Measurements from ENCODE around the gene CARD11.

CARD11 gene

GRCh38 chr7:2918406-2918805 lies 125.3 kb downstream of the CARD11 start:
- Histone ChIP-seq H3K4me3 (ENCODE audit: low read depth in 1 of 2, low read length in 1 of 2) (no peak overlapping the region), H3K36me3 (no peaks in the 10 kb centered on the region), H3K9me3 (no peaks in the 10 kb centered on the region), H3K4me1 (ENCODE audit: control insufficient read depth in 1 of 2, insufficient read depth in 1 of 2, low read depth in 1 of 2, low read length in 1 of 2) (no peaks in the 10 kb centered on the region), H3K27me3 (no peaks in the 10 kb centered on the region), H3K27ac (no peak overlapping the region)
- no peak for TF ChIP-seq CTCF (IDR thresholded peaks at IDR 0.05)

DNA sequence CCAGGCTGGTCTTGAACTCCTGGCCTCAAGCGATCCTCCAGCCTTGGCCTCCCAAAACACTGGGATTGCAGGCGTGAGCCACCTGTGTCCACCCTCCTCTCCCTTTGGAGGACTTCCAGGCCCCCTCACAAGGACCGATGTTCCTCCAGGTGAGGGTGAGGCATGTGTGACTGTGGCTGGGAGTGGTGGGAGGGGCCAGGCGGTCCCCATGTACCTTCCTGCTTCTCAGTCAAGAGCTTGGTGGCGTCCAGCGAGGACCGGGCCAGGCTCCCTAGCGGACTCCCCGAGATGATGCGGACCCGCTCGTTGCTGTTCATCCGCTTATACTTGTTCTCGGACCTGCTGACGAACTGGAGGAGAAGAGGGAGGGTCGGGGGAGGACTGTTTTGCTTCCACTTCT lies 128.6 kb downstream of the CARD11 start:
- Histone ChIP-seq H3K27ac (no peak overlapping the region), H3K4me1 (ENCODE audit: control insufficient read depth in 1 of 2, insufficient read depth in 1 of 2, low read depth in 1 of 2, low read length in 1 of 2) (no peaks in the 10 kb centered on the region), H3K9me3 (no peaks in the 10 kb centered on the region), H3K36me3 (no peaks in the 10 kb centered on the region), H3K27me3 (no peaks in the 10 kb centered on the region), H3K4me3 (ENCODE audit: low read depth in 1 of 2, low read length in 1 of 2) (no peak overlapping the region)
- TF ChIP-seq CTCF (IDR thresholded peaks at IDR 0.05): no peak

- Histone ChIP-seq H3K27me3 (no peaks in the 10 kb centered on the region), H3K36me3 (no peaks in the 10 kb centered on the region), H3K9me3 (no peaks in the 10 kb centered on the region), H3K27ac (no peak overlapping the region), H3K4me3 (ENCODE audit: low read depth in 1 of 2, low read length in 1 of 2) (no peak overlapping the region), H3K4me1 (ENCODE audit: control insufficient read depth in 1 of 2, insufficient read depth in 1 of 2, low read depth in 1 of 2, low read length in 1 of 2) (no peaks in the 10 kb centered on the region)
- no peak for TF ChIP-seq CTCF (IDR thresholded peaks at IDR 0.05)
These were observed 129.8 kb downstream of the CARD11 start for GRCh38 chr7:2913760-2914387.

DNA sequence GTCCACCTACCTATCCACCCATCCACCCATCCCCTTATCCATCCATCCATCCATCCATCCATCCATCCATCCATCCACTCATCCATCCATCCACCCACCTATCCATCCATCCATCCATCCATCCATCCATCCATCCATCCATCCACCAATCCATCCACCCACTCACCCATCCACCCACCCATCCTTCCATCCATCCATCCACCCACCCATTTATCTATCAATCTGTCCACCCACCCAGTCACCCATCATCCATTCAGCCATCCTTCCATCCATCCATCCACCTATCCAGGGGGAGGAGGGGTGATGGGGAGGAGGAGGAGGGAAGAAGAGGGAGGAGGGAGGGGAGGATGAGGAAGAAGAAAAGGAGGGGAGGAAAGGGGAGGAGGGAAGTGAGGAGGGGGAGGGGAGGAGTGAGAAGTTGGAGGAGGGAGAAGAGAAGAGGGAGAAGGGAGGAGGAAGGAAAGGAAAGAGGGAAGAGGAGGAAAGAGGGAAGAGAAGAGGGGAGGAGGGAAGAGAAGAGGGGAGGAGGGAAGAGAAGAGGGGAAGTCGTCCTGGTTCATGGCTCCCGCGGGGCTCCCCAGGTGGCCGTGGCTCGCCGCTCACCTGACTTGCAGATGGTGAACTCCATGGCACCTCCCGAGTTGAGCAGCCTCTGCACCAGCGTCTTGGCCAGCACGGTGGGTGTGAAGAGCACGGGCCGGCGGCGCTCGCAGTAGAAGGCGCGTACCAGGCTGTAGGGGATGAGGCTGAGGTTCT lies 130.8 kb downstream of the CARD11 start:
- TF ChIP-seq CTCF (IDR thresholded peaks at IDR 0.05): no peak
- no peaks in the 10 kb centered on the region for H3K4me1 ChIP-seq (ENCODE audit: control insufficient read depth in 1 of 2, insufficient read depth in 1 of 2, low read depth in 1 of 2, low read length in 1 of 2)
- no peak overlapping the region for H3K4me3 ChIP-seq (ENCODE audit: low read depth in 1 of 2, low read length in 1 of 2)
- H3K27me3 ChIP-seq: no peaks in the 10 kb centered on the region
- no peak overlapping the region for H3K27ac ChIP-seq
- no peaks in the 10 kb centered on the region for H3K36me3 ChIP-seq
- H3K9me3 ChIP-seq: no peaks in the 10 kb centered on the region

- H3K27ac ChIP-seq: no peak overlapping the region
- no peaks in the 10 kb centered on the region for H3K27me3 ChIP-seq
- no peaks in the 10 kb centered on the region for H3K4me1 ChIP-seq (ENCODE audit: control insufficient read depth in 1 of 2, insufficient read depth in 1 of 2, low read depth in 1 of 2, low read length in 1 of 2)
- H3K9me3 ChIP-seq: no peaks in the 10 kb centered on the region
- no peak for TF ChIP-seq CTCF (IDR thresholded peaks at IDR 0.05)
- no peaks in the 10 kb centered on the region for H3K36me3 ChIP-seq
- no peak overlapping the region for H3K4me3 ChIP-seq (ENCODE audit: low read depth in 1 of 2, low read length in 1 of 2)
These were observed 132.2 kb downstream of the CARD11 start for GRCh38 chr7:2911466-2911865.
